Limb (tissue), 2 donors: ENCODE results near the gene OR1J4.
A peak's percentile ranks its signal among the peaks of the same experiment; 100 is the strongest.
"Not testable (repeated sequence)": the region's sequence is repeated elsewhere in the genome, so short reads cannot be mapped to it uniquely, and the experiment has no call there.

ENCODE experiments used
- DNase-seq, 2 donors: peaks; one replicate each; pipeline ENCODE4 v3.0.0-alpha.2; 2016; ENCODE audit errors: extremely low spot score in 2 of 2

Gene OR1J4, protein sequence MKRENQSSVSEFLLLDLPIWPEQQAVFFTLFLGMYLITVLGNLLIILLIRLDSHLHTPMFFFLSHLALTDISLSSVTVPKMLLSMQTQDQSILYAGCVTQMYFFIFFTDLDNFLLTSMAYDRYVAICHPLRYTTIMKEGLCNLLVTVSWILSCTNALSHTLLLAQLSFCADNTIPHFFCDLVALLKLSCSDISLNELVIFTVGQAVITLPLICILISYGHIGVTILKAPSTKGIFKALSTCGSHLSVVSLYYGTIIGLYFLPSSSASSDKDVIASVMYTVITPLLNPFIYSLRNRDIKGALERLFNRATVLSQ

DNA sequence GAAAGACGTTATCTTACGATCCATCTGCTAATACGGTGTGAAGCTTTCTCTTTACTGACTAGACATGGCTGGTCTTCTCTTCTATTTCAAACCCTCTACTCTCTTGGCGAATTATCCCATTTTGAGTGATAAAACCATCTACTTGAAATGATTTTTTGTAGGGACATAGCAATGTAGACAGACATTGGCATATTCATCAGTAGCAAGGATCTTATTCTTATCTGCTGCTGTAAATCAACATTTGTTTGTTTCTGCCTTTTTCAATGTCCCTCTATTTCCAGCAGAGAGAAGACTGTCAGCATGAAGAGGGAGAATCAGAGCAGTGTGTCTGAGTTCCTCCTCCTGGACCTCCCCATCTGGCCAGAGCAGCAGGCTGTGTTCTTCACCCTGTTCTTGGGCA, at the start of gene OR1J4:
OR1J4 (plus strand) TSS at position 301 of the 400 bp plus-strand sequence; CDS start at position 301, 0 bp downstream.
- DNase-seq = no peak

DNA sequence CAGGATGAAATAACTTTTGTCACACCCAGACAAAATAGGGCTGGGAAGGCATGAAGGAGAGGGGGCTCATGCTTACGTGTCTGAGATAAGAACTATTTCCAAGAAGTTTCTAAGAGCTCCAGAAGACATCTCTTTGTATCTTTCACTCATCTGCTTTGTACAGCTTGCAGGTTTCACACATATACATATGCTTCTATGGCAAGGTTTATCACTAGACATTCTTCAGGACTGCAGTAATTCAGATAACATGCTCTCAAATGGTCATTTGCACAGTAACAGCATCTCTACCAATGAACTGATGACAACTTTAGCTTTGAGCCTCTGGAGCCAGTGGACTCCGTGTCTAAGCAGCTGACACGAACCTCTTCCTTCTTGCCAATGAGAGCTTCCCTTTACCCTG, 44.4 kb upstream of the OR1J4 start:
- DNase-seq = no peak

DNA sequence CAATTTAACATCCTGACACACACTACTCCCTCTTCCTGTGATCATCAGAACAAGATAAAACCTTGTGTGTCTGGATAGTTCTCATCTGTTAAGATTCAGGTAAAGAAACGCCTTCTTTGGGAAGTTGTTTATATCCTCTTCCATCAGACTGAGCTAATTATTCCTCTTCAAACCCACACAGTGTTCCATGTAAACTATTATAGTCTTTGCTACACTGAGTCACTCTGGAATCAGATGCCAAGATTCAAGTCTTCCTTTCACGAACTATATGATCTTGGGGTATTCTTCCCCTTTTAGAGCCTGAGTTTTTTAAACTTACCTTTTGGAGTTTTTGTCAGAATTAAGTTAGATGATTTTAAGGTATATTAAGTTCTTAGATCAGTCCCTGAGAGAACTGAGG, 43.2 kb upstream of the OR1J4 start:
- no peak for DNase-seq

DNA sequence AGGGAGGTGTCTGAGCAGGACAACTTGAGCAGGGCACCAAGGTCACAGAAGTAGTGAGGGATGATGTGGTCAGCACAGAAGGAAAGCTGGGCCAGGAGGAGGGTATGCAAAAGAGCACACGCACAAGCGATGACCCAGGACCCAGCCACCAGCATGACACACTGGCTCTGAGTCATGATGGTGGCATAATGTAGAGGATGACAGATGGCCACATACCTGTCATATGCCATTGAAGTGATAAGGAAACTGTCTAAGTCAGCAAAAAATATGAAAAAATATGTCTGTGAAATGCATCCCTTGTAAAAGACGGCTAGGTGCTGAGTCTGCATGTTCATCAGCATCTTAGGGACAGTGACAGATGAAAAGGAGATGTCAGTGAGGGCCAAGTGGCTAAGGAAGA, 41.6 kb upstream of the OR1J4 start:
- no peak for DNase-seq

DNA sequence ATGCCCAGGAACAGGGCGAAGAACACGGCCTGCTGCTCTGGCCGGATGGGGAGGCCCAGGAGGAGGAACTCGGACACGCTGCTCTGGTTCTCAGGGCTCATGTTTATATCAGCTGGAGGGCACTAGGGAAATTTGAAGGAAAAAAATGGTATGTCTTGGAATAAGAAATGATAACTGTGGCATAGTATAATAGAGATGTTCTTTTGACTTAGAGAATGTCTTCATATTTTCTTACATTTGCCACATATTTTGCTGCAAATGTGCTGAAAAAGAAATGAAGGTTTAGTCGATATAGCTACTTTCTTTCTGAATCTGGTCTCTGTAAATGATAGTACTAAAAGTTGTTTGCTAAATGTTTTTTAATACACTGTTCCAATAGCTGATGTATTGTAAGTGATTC, 41.1 kb upstream of the OR1J4 start, which contains the start of gene OR1J1:
OR1J1 (minus strand) TSS at position 101 of the 400 bp plus-strand sequence; CDS start at position 101, 0 bp downstream.
- DNase-seq = no peak

DNA sequence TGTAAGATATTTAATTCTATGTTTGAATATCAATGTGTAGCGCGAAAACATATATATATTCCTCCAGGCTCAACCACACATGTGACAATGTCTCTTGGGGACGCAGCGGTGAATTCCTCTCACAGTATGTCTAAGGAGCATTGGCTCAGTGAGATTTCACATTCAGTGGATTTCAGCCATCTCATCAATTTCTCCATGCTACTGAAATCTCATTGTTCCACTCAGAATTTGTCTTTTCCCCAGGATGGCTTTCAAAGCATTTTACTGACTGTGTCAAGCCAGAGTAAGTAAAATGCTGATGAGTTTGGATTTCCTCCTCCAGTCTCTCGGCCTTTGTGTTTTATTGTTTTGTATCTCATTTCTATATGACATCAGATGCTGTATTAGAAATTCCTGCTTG, 39.9 kb upstream of the OR1J4 start:
- no peak for DNase-seq

DNA sequence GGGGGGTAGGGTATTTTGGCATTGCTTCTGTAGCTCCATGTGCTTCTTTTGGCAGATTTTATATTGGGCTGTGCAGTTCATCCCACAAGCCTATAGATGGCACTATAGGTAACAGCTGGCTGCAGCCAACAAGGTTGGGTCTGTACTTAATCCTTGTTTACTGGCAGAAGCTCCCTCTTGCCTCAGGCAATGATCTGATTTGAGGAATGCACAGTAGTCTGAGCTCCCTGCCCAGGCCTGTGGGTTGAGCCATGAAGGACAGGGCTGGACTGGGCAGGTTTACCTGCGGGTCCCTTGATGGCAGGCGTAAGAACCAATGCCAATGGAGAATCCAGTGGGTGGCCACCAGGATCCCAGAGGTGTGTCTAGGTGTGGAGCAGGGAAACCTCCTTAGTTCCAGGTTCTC, 20.1 kb upstream of the OR1J4 start:
- peak in 1 of 2 donors; percentile 7 for DNase-seq

DNA sequence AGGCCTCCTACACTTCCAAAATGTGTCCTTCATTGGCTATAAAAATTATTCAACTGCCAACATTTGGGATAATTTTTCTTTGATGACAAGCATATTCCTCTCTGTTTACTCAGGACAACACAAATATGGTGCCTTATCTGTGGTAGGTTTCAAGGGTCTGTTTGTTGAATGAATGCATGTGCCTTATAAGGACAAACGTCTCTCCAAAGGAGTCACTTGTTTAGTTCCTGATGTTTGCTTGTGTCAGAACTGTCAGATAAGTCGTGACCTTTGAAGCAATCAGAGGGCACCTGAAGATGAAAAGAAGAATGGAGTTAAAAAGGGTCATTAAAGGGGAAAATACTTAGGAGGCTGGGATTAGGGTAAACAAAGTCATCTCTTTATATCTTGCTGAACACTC, 12.0 kb upstream of the OR1J4 start:
- DNase-seq = no peak

DNA sequence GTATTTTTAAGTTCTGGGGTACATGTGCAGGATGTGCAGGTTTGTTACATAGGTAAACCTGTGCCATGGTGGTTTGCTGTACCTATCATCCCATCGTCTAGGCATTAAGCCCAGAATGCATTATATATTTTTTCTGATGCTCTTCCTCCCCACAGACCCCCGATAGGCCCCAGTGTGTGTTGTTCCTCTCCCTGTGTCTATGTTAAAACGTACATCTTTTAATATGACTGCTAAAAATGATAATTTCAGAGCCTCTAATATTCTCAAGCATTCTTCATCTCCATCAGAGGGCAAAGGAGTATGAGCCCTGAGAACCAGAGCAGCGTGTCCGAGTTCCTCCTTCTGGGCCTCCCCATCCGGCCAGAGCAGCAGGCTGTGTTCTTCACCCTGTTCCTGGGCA, 8.4 kb upstream of the OR1J4 start, which contains the start of gene OR1J2:
OR1J2 (plus strand) TSS at position 301 of the 400 bp plus-strand sequence; CDS start at position 301, 0 bp downstream.
- DNase-seq = no peak

DNA sequence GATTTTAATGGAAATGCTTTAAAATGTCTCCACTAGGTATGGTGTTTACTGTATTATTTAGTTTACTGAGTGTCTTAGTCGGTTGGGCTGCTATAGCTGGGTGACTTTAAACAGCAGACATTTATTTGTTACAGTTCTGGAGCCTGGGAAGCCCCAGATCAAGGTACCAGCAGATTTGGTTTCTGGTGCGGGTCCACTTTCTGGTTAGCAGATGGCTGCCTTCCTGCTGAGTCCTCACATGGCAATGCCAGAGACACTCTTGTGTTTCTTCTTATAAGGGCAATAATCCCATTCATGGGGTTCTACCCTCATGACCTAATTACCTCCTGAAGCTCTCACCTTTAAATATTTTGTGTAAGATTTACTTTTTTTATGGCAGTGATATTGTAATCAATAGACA, 715 bp upstream of the OR1J4 start:
- DNase-seq = no peak

DNA sequence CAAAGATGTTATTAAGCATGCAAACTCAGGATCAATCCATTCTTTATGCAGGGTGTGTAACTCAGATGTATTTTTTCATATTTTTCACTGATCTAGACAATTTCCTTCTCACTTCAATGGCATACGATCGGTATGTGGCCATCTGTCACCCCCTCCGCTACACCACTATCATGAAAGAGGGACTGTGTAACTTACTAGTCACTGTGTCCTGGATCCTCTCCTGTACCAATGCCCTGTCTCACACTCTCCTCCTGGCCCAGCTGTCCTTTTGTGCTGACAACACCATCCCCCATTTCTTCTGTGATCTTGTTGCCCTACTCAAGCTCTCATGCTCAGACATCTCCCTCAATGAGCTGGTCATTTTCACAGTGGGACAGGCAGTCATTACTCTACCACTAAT, 435 bp downstream of the OR1J4 start:
- no peak for DNase-seq

DNA sequence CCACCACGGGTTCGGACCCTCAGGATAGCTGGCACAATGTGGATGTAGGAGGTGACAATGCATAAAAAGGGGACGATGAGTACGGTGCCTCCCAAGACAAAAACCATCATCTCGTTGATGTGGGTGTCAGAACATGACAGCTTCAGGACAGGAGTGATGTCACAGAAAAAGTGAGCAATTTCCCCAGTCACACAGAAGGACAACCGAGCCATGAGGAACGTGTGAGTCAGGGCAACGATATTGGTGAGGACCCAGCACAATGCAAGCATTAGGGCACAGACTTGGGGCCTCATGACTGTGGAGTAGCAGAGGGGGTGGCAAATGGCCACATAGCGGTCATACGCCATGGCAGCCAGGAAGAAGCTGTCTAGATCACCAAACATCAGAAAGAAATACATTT, 7.7 kb downstream of the OR1J4 start:
- no peak for DNase-seq

DNA sequence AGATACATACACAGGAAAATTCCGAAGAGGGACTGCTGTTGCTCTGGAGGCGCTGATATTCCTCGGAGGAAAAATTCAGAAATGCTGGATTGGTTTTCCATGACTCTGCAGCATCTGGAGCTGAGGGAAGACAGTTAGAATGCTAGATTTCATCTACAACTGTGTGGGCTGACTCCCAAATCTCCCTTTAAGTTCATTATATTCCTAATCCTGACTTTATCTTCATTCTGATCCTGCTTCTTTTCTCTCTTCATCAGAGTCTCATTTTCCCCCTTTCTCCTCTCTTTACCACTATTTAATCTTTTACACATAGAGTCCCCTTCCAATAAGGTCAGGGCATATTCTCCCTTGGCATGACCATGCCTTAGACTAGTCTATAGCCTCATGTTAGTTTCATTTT, 8.3 kb downstream of the OR1J4 start, which contains the start of gene OR1N1:
OR1N1 (minus strand) TSS at position 101 of the 400 bp plus-strand sequence; CDS start at position 101, 0 bp downstream.
- no peak for DNase-seq

DNA sequence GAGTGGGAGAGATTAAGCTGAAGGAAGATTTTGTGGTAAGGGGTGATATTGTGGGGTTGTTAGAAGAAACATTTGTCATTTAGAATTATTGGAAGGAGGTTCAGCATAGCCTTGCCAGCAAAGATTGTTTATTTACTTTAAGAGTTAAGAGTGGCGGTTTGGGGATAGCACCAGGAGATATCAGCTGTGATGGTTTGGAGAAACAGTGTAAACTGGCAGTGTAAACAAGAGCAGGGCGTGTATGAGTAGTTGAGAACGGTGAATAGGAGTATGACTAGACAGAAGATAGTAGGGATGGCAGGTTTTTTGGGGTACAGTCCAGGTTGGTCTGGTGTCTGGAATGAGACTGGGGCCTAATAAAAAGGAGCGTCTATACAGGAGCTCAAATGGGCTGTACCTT, 12.2 kb downstream of the OR1J4 start:
- not testable (repeated sequence) for DNase-seq

DNA sequence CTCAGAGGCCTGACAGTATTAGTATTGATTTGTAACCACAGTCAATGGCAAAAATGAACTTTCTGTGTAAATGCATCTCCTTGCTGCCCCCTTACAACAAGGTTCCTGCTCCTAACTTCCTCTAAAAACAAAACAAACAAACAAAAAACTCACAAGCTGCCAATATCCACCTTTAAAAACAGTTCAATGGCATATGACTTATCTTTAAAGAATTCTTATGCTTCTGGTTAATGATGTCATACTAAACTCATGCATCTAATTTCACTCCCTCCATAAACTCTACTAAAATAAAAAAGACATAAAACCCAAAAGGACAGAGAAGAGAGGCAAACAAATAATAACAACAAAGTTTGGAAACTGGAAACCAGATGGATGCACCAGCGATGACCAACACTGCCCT, 17.2 kb downstream of the OR1J4 start:
- DNase-seq = no peak

DNA sequence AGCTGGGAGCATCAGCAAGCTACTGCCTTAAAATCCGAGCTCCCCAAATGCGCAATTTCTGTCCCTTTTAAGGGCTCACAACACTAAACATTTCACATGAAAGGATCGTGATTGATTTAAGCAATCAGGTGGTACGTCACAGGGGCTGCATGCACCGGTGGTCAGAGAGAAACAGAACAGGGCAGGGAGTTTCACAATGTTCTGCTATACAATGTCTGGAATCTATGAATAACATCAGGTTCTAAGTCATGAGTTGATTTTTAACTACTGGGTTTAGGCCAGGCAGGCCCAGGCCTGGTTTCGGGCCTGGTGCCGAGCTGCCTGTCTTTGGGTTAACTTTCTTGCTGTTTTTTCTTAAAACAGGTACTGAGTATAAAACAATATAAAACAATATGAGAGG, 18.1 kb downstream of the OR1J4 start:
- not testable (repeated sequence) for DNase-seq

DNA sequence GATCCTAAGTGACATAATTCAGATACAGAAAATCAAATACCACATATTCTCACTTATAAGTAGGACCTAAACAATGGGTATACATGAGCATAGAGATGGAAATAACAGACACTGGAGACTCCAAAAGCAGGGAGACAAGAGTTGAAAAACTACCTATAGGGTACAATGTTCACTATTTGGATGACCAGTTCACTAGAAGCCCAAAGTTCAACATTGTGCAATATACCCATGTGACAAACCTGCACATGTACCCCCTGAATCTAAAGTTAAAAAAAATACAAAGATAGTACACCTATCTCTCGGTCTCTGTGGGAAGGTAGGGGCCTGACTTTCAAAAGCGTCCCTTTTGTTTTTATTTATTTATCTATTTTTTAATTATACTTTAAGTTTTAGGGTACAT, 19.8 kb downstream of the OR1J4 start:
- DNase-seq = no peak

DNA sequence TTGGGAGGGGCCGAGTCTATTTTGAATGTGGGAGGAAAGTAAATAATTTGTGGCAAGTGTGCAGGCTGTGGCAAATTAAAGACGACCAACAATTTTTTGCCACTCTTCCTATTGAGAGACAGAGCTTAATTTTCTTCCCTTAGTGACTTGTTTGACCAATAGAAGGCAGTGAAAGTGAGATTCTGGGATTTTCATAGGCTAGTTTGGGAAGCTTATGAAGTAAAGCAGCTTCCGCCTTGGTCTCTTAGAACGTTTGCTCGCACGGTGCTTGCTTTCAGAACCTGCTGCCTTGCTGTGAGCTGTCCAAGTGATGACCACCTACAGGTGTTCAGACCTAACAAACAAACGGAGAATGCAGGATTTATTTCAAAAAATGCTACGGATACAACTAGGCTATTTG, 27.3 kb downstream of the OR1J4 start:
- no peak for DNase-seq

DNA sequence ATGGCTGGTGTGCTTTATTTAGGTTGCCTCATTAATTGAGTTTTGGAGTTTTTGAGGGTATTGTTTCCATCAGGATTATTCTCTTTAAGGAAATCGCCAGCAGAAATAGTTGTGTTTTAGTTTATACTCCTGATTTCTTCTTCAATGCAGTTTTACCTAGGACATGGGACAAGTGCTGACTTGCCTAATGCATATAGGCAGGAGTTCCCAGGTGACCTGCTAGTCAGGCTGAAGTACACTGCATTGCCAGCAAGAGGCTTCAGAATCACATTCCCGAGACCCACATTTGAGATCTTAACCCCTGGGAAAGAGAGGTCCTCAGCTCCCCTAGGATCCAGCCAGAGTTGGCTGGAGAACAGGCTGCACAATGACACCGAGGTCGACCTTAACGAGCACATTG, 32.4 kb downstream of the OR1J4 start:
- DNase-seq = no peak

DNA sequence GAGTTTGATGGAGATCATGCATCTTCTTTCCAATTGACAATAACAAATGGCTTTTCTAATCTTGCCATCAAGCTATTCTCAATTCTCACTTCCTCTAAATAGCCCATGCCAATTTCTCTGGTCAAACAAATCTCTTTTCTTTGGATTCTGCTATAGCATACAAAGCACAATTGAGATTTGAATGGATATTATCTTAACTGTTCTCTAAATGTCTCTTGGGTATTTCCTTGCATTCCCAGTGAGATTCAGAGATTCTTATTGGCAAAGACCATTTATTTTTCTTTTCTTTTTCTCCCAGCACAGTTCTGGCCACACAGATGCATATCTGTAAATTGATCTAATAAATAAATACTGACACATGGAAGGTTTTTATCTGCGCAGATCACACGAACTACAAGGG, 33.9 kb downstream of the OR1J4 start, which contains the start of gene OR1N2:
OR1N2 (plus strand) TSS at position 301 of the 400 bp plus-strand sequence. CDS start 100 bp downstream, outside the sequence.
- no peak for DNase-seq

DNA sequence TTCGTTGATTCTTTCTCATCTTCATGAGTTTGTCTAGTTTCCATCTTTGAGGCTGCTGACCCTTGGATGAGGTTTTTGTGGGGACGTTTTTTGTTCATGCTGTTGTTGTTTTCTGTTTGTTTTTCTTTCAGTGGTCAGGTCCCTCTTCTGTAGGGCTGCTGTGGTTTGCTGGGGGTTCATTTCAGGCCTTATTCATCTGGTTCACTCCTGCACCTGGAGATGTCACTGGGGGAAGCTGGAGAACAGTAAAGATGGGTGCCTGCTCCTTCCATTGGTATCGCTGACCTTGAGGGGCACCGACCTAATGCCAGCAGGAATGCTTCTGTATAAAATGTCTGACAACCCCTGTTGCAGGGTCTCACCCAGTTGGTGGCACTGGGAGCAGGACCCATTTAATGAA, 42.5 kb downstream of the OR1J4 start:
- no peak for DNase-seq

DNA sequence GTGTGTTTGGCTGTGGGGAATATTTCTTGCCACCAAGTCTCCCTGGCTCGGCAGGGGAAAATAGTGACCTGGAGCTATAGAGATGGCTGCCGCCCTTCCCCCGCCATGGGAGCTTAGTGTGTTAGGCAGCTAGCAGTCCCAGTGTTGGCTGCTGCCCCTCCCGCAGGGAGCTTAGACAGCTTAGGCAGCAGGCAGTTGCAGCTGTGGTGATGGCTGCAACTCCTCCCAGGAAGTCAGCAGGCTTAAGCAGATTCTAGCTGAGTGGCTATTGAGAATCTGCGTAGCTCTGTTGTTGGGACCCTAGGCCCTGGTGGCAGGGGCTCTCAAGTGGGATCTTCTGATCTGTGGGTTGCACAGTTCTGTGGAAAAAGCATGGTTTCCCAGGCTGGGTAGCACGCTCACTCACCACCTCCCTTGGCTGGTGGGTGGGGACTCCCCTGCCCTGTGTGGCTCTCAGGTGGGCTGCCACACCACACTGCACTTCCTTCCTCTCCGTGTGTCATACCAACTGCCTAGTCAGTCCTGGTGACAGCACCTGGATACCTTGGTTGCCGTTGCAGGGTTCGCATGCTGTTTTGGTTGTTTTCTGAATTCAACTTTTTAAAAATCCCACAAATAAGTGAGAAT, 43.3 kb downstream of the OR1J4 start:
- DNase-seq = no peak

DNA sequence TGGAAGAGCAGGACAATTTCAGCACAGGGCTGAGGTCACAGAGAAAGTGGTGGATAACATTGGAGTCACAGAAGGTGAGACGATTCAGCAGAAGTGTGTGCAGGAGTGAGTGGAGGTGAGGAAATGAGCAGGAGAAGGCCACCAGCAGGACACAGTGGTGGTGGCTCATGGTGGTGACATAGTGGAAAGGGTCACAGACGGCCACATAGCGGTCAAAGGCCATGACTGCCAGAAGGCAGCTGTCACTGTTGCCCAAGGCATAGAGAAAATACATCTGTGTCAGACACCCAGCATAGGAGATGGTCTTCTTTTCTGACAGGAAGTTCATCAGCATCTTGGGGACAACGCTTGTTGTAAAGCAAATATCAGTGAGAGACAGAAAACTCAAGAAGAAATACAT, 49.0 kb downstream of the OR1J4 start:
- DNase-seq = no peak
